Endothelial cell (in vitro differentiated cells): ENCODE results near the gene FXYD2. TPM values are rescaled to one million over a fixed set of nuclear protein-coding genes. Genes with fewer than 3 reads are reported as not detected.

ENCODE experiments used
- DNase-seq: peaks from one replicate; pipeline ENCODE4 v3.0.0; 2021; ENCODE audit warnings: low spot score
- H3K27ac Mint-ChIP-seq: one replicate; pipeline ENCODE4 v1.8.0; 2021; ENCODE audit warnings: mixed read lengths, inconsistent platforms; ENCODE audit not compliant: unreplicated experiment
- H3K27me3 Mint-ChIP-seq: one replicate; pipeline ENCODE4 v1.8.0; 2021; ENCODE audit warnings: mild to moderate bottlenecking, moderate library complexity, mixed read lengths, inconsistent platforms; ENCODE audit not compliant: unreplicated experiment
- H3K36me3 Mint-ChIP-seq: one replicate; pipeline ENCODE4 v1.8.0; 2021; ENCODE audit warnings: mild to moderate bottlenecking, low read depth, mixed read lengths, inconsistent platforms; ENCODE audit not compliant: unreplicated experiment
- H3K4me1 Mint-ChIP-seq: one replicate; pipeline ENCODE4 v1.8.0; 2021; ENCODE audit warnings: mild to moderate bottlenecking, mixed read lengths, inconsistent platforms; ENCODE audit not compliant: unreplicated experiment
- H3K4me3 Mint-ChIP-seq: one replicate; pipeline ENCODE4 v1.8.0; 2021; ENCODE audit warnings: mild to moderate bottlenecking, mixed read lengths, inconsistent platforms; ENCODE audit not compliant: unreplicated experiment
- H3K9me3 Mint-ChIP-seq: one replicate; pipeline ENCODE4 v1.8.0; 2021; ENCODE audit warnings: mixed read lengths, inconsistent platforms; ENCODE audit not compliant: unreplicated experiment
- CTCF ChIP-seq: fragments of 200-600 bp; sonication (generic); IDR thresholded peaks from one replicate; pipeline ENCODE4 v1.5.0; 2021; ENCODE audit warnings: antibody characterized with exemption; ENCODE audit not compliant: unreplicated experiment
- total RNA-seq: library from RNA; stranded (reverse); fragmentation: NEBNext Ultra II Directional; extraction: Animal tissue kit (Norgen Biotek cat#: 25700); gene quantifications from one replicate; pipeline ENCODE4 v1.2.1, GENCODE V29; 2021; ENCODE audit not compliant: unreplicated experiment

Gene FXYD2
- total RNA-seq, 1 donor from 2014 or later, result not detected

DNA sequence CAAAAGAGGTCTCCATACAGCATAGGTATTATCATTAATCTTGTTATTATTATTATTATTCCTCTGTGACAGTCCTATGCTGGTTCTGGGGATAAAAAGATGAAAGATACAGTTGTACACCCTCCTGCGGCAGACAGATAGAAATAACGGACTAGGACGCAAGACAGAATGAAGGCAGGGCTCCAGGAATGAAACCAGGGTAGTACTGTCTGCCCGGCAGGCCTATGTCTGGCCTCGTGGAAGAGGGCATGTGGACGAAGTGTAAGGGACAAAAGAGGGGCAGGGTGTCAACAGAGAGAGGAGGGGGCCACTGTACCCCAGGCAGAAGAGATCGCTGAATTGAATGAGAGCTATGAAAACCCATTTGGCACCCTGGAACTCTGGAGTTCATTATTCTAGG is 52.7 kb downstream of the FXYD2 start:
- no peak overlapping the region for H3K27ac Mint-ChIP-seq
- H3K9me3 Mint-ChIP-seq, result no peaks in the 10 kb centered on the region
- H3K4me1 Mint-ChIP-seq, result no peaks in the 10 kb centered on the region
- no peak overlapping the region for H3K4me3 Mint-ChIP-seq
- TF ChIP-seq CTCF, result no peak
- peaks cover 6% of the 10 kb centered on the region for H3K27me3 Mint-ChIP-seq
- no peaks in the 10 kb centered on the region for H3K36me3 Mint-ChIP-seq
- DNase-seq, result no peak

- H3K27ac Mint-ChIP-seq, result no peak overlapping the region
- no peaks in the 10 kb centered on the region for H3K9me3 Mint-ChIP-seq
- H3K36me3 Mint-ChIP-seq, result no peaks in the 10 kb centered on the region
- TF ChIP-seq CTCF, result no peak
- DNase-seq, result no peak
- H3K27me3 Mint-ChIP-seq, result peaks cover 3% of the 10 kb centered on the region
- no peaks in the 10 kb centered on the region for H3K4me1 Mint-ChIP-seq
- no peak overlapping the region for H3K4me3 Mint-ChIP-seq
Observed at GRCh38 chr11:117771197-117771596, 53.3 kb downstream of the FXYD2 start.

- H3K27ac Mint-ChIP-seq, result no peak overlapping the region
- no peaks in the 10 kb centered on the region for H3K9me3 Mint-ChIP-seq
- H3K27me3 Mint-ChIP-seq, result peaks cover 3% of the 10 kb centered on the region
- no peak overlapping the region for H3K4me3 Mint-ChIP-seq
- H3K4me1 Mint-ChIP-seq, result no peaks in the 10 kb centered on the region
- no peak for TF ChIP-seq CTCF
- H3K36me3 Mint-ChIP-seq, result no peaks in the 10 kb centered on the region
- no peak for DNase-seq
Observed at GRCh38 chr11:117770061-117770460, 54.5 kb downstream of the FXYD2 start.

Other genes with a start within 250 kb of the FXYD2 start
- gene DSCAML1, start 27.5 kb downstream of the FXYD2 start, total RNA-seq, result 3.8 TPM
- 18.1 TPM for gene FXYD6, start 51.9 kb upstream of the FXYD2 start, total RNA-seq
- gene TMPRSS13, start 104.7 kb upstream of the FXYD2 start, total RNA-seq, result 1.8 TPM
- gene IL10RA, start 161.7 kb upstream of the FXYD2 start, total RNA-seq, result 0.82 TPM